Smooth muscle cell (in vitro differentiated cells): ENCODE data around the gene PTPN4. TPM values are rescaled to one million over a fixed set of nuclear protein-coding genes. Genes with fewer than 3 reads are reported as not detected.

Experiments used
- DNase-seq: peaks from one replicate; lab custom pipeline; 2025; ENCODE audit not compliant: unreplicated experiment; lab: John Stamatoyannopoulos, UW
- H2AFZ ChIP-seq: fragments of 200-600 bp; sonication (generic); 2 replicates; pipeline ENCODE4 v1.6.0; 2016; ENCODE audit warnings: antibody characterized with exemption, low read depth, mild to moderate bottlenecking
- H3F3A ChIP-seq: fragments of 200-600 bp; sonication (generic); 2 replicates; pipeline ENCODE4 v1.6.0; 2017; ENCODE audit warnings: antibody characterized with exemption, low read depth
- H3K27ac ChIP-seq: fragments of 200-600 bp; sonication (generic); 2 replicates; pipeline ENCODE4 v1.5.1; 2016; ENCODE audit warnings: low read depth, mild to moderate bottlenecking
- H3K27me3 ChIP-seq: fragments of 200-600 bp; sonication (generic); 2 replicates; pipeline ENCODE4 v1.6.1; 2016; ENCODE audit warnings: low read depth, mild to moderate bottlenecking
- H3K36me3 ChIP-seq: fragments of 200-600 bp; sonication (generic); 2 replicates; pipeline ENCODE4 v1.5.1; 2016; ENCODE audit warnings: low read depth
- H3K4me1 ChIP-seq: fragments of 200-600 bp; sonication (generic); 2 replicates; pipeline ENCODE4 v1.5.1; 2016; ENCODE audit warnings: low read depth
- H3K4me2 ChIP-seq: fragments of 200-600 bp; sonication (generic); 2 replicates; pipeline ENCODE4 v1.6.0; 2016; ENCODE audit warnings: mild to moderate bottlenecking
- H3K4me3 ChIP-seq: fragments of 200-600 bp; sonication (generic); 2 replicates; pipeline ENCODE4 v1.5.1; 2016; ENCODE audit warnings: mild to moderate bottlenecking
- H3K79me2 ChIP-seq: fragments of 200-600 bp; sonication (generic); 2 replicates; pipeline ENCODE4 v1.6.0; 2016; ENCODE audit warnings: low read depth, mild to moderate bottlenecking
- H3K9ac ChIP-seq: fragments of 200-600 bp; sonication (generic); 2 replicates; pipeline ENCODE4 v1.6.0; 2016; ENCODE audit warnings: low read depth
- H3K9me3 ChIP-seq: fragments of 200-600 bp; sonication (generic); replicated peaks from 2 replicates; pipeline ENCODE4 v1.5.1; 2016; ENCODE audit warnings: low read depth
- H4K20me1 ChIP-seq: fragments of 200-600 bp; sonication (generic); 2 replicates; pipeline ENCODE4 v1.6.0; 2016; ENCODE audit warnings: low read depth
- CTCF ChIP-seq: fragments of 200-600 bp; sonication (generic); IDR thresholded peaks from 2 replicates; pipeline ENCODE4 v1.5.1; 2017; ENCODE audit warnings: borderline replicate concordance, mild to moderate bottlenecking, antibody characterized with exemption; ENCODE audit not compliant: insufficient read depth, poor library complexity, severe bottlenecking
- WGBS: methylation state at CpG from one replicate; pipeline ENCODE4 v1.1.7; 2016; ENCODE audit warnings: low lambda C conversion rate; 5-methylcytosine and 5-hydroxymethylcytosine counted together
- polyA plus RNA-seq: library from polyadenylated mRNA; unstranded; fragments of >200 nt; fragmentation: Nextera tagmentation; extraction: Ambion mirVana; gene quantifications from 2 replicates; pipeline ENCODE4 v1.2.1, GENCODE V29; 2016
- total RNA-seq: library from RNA; depleted of rRNA; stranded (reverse); fragments of >200 nt; gene quantifications from 2 replicates; pipeline ENCODE4 v1.2.3, GENCODE V29; 2014

PTPN4 gene
- total and polyA plus RNA-seq, 2 experiments from 2014 or later, result 9.7 to 26.2 TPM

DNA sequence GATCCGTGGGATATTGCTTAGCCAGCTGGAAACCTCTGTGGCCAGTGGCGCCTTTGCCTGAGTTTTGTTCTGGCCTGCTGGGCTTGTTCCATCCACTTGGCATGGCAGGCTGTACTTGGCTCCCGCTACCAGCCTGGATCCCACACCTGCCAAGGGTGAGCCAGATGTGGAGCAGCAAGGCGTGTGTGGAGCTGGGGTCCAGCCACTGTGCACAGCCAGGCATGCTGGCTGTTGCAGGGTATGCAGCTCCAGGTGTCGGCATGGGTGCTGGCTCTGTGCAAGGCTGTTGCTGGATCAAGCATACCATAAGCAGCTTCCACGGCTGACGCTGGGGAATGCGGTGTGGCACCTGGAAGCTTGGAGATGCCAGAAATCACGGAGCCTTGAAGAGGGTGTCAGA is 34.5 kb downstream of the PTPN4 start:
- Histone ChIP-seq H3K4me2 (no peak overlapping the region), H3F3A (no peaks in the 10 kb centered on the region), H3K27ac (no peak overlapping the region), H3K9me3 (peaks cover 14% of the 10 kb centered on the region), H3K4me1 (peaks cover 5% of the 10 kb centered on the region), H3K27me3 (no peaks in the 10 kb centered on the region), H3K9ac (no peak overlapping the region), H2AFZ (no peak overlapping the region), H3K4me3 (no peak overlapping the region), H3K36me3 (peaks cover 9% of the 10 kb centered on the region), H4K20me1 (peaks cover 25% of the 10 kb centered on the region), H3K79me2 (peaks cover 34% of the 10 kb centered on the region)
- 95% methylated on average over 9 of the region's 9 CpGs for WGBS
- no peak for TF ChIP-seq CTCF
- DNase-seq, result no peak

- Histone ChIP-seq H3K9ac (no peak overlapping the region), H3K4me3 (no peak overlapping the region), H3K9me3 (peaks cover 4% of the 10 kb centered on the region), H3K4me2 (no peak overlapping the region), H2AFZ (no peak overlapping the region), H3K36me3 (peaks cover 9% of the 10 kb centered on the region), H3K4me1 (peaks cover 6% of the 10 kb centered on the region), H3K27ac (no peak overlapping the region), H3F3A (no peaks in the 10 kb centered on the region), H3K27me3 (no peaks in the 10 kb centered on the region), H4K20me1 (peaks cover 31% of the 10 kb centered on the region), H3K79me2 (peaks cover 28% of the 10 kb centered on the region)
- no peak for TF ChIP-seq CTCF
- no peak for DNase-seq
- WGBS, result 97% methylated on average over 22 of the region's 22 CpGs
Measured at GRCh38 chr2:119795309-119796303, 35.9 kb downstream of the PTPN4 start.

GRCh38 chr2:119800376-119800902 is 40.7 kb downstream of the PTPN4 start:
- no peak for TF ChIP-seq CTCF
- Histone ChIP-seq H4K20me1 (peaks cover 43% of the 10 kb centered on the region), H3K79me2 (peaks cover 41% of the 10 kb centered on the region), H3K9ac (no peak overlapping the region), H3K4me3 (no peak overlapping the region), H2AFZ (no peak overlapping the region), H3K4me1 (peaks cover 4% of the 10 kb centered on the region), H3K36me3 (no peaks in the 10 kb centered on the region), H3K27me3 (no peaks in the 10 kb centered on the region), H3K27ac (no peak overlapping the region), H3K4me2 (no peak overlapping the region), H3F3A (no peaks in the 10 kb centered on the region), H3K9me3 (no peaks in the 10 kb centered on the region)
- 98% methylated on average over 1 of the region's 1 CpG for WGBS
- no peak for DNase-seq
